ENCODE data around the gene SLC35E3. TPM values are rescaled to one million over a fixed set of nuclear protein-coding genes. Genes with fewer than 3 reads are reported as not detected.

SLC35E3 gene
- total and polyA plus RNA-seq, 2 of the 13 experiments (the other 11 are each of a cell fraction or from before 2014, with no cell fraction given): 13.0 to 22.1 TPM

- TF ChIP-seq NFKB2 (CRISPR knock-in tag; IDR thresholded peaks at IDR 0.05; ENCODE audit: borderline replicate concordance) (peak; percentile 32; the same call in 1 of the 2 replicates), BCLAF1 (IDR thresholded peaks at IDR 0.05) (no peak), ZNF432 (CRISPR knock-in tag; IDR thresholded peaks at IDR 0.05; ENCODE audit: borderline replicate concordance) (no peak), ZNF781 (CRISPR knock-in tag; IDR thresholded peaks at IDR 0.05; ENCODE audit: borderline replicate concordance, not compliant biosample characterization) (peak; percentile 80), ZNF274 (CRISPR knock-in tag; IDR thresholded peaks at IDR 0.05) (peak; percentile 51; the same call in 1 of the 2 replicates), HNRNPK (IDR thresholded peaks at IDR 0.05; ENCODE audit: low read depth, low read length, poor library complexity, severe bottlenecking) (no peak), ZBTB1 (CRISPR knock-in tag; IDR thresholded peaks at IDR 0.05; ENCODE audit: borderline replicate concordance) (no peak), U2AF2 (IDR thresholded peaks at IDR 0.05; ENCODE audit: low read depth, low read length) (no peak), CC2D1A (CRISPR knock-in tag; IDR thresholded peaks at IDR 0.05) (0 out of 2 replicates have a peak, but pooled peaks have one; percentile 55), HOXA9 (CRISPR knock-in tag; IDR thresholded peaks at IDR 0.05; ENCODE audit: borderline replicate concordance) (no peak), SMC3 (IDR thresholded peaks at IDR 0.05; ENCODE audit: low read length) (no peak), MAF1 (CRISPR knock-in tag; IDR thresholded peaks at IDR 0.05; ENCODE audit: borderline replicate concordance) (0 out of 2 replicates have a peak, but pooled peaks have one; percentile 13), MXD1 (CRISPR knock-in tag; IDR thresholded peaks at IDR 0.05) (peak; percentile 94), NCOA2 (CRISPR knock-in tag; IDR thresholded peaks at IDR 0.05) (0 out of 2 replicates have a peak, but pooled peaks have one; percentile 13), MTA3 (CRISPR knock-in tag; IDR thresholded peaks at IDR 0.05) (no peak), ZNF180 (CRISPR knock-in tag; IDR thresholded peaks at IDR 0.05; ENCODE audit: borderline replicate concordance, low read depth) (no peak), YEATS4 (CRISPR knock-in tag; IDR thresholded peaks at IDR 0.05; ENCODE audit: borderline replicate concordance) (no peak; the same call in 1 of the 2 replicates), ZNF672 (CRISPR knock-in tag; IDR thresholded peaks at IDR 0.05) (no peak)
- TF ChIP-seq, protein P1, sequence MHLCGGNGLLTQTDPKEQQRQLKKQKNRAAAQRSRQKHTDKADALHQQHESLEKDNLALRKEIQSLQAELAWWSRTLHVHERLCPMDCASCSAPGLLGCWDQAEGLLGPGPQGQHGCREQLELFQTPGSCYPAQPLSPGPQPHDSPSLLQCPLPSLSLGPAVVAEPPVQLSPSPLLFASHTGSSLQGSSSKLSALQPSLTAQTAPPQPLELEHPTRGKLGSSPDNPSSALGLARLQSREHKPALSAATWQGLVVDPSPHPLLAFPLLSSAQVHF (CRISPR knock-in tag; IDR thresholded peaks at IDR 0.05): no peak
- TF ChIP-seq, protein P2, sequence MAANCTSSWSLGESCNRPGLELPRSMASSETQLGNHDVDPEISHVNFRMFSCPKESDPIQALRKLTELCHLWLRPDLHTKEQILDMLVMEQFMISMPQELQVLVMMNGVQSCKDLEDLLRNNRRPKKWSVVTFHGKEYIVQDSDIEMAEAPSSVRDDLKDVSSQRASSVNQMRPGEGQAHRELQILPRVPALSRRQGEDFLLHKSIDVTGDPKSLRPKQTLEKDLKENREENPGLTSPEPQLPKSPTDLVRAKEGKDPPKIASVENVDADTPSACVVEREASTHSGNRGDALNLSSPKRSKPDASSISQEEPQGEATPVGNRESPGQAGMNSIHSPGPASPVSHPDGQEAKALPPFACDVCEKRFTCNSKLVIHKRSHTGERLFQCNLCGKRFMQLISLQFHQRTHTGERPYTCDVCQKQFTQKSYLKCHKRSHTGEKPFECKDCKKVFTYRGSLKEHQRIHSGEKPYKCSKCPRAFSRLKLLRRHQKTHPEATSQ (CRISPR knock-in tag; IDR thresholded peaks at IDR 0.05; ENCODE audit: borderline replicate concordance): 0 out of 2 replicates have a peak, but pooled peaks have one; percentile 53
- TF ChIP-seq, protein P3, sequence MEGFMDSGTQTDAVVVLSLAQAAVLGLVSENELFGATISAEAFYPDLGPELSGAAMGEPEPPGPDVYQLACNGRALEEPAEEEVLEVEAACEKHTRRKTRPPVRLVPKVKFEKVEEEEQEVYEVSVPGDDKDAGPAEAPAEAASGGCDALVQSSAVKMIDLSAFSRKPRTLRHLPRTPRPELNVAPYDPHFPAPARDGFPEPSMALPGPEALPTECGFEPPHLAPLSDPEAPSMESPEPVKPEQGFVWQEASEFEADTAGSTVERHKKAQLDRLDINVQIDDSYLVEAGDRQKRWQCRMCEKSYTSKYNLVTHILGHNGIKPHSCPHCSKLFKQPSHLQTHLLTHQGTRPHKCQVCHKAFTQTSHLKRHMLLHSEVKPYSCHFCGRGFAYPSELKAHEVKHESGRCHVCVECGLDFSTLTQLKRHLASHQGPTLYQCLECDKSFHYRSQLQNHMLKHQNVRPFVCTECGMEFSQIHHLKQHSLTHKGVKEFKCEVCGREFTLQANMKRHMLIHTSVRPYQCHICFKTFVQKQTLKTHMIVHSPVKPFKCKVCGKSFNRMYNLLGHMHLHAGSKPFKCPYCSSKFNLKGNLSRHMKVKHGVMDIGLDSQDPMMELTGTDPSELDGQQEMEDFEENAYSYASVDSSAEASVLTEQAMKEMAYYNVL (CRISPR knock-in tag; IDR thresholded peaks at IDR 0.05; ENCODE audit: borderline replicate concordance): peak; percentile 70
Observed at GRCh38 chr12:68745904-68746571, at the start of gene SLC35E3 (continued).

Data from HepG2 (cell line).